D721Med (cell line): ENCODE results near the gene CIART.
"Not testable (repeated sequence)": the region's sequence is repeated elsewhere in the genome, so short reads cannot be mapped to it uniquely, and the experiment has no call there.

Experiments
- DNase-seq: peaks from one replicate; pipeline ENCODE4 v3.0.0; 2011; ENCODE audit warnings: low spot score; ENCODE audit not compliant: insufficient read length
- FAIRE-seq: peaks from 2 replicates; lab custom pipeline; 2011; peaks lifted over from hg19 to GRCh38; lab: Jason Lieb, UNC
- TF ChIP-seq, protein P1 (sequence below): IDR thresholded peaks from 2 replicates; pipeline ENCODE4 v1.5.1; 2012; ENCODE audit warnings: mild to moderate bottlenecking, control low read depth; ENCODE audit not compliant: insufficient read depth; ENCODE audit errors: missing control alignments

Gene CIART

DNA sequence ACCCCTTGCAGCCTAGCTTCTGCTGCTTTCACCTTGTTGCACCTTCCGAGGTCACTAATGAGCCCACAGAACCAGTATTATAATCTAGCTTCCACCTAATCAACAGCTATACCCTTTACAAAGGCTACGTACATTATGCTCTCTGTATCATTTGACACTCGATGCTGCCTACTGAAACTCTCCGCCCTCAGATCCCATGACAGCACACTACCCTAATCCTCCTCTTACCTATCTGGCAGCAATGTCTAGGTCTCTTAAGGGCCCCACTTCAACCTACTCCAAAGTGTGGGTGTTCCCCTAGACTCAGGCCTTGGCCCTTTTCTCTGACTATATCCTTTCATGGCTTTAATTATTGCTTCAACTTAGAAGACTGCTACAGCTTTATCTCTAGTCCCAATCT is 6.5 kb downstream of the CIART start:
- FAIRE-seq (no peak), DNase-seq (no peak)
- TF ChIP-seq, protein P1, sequence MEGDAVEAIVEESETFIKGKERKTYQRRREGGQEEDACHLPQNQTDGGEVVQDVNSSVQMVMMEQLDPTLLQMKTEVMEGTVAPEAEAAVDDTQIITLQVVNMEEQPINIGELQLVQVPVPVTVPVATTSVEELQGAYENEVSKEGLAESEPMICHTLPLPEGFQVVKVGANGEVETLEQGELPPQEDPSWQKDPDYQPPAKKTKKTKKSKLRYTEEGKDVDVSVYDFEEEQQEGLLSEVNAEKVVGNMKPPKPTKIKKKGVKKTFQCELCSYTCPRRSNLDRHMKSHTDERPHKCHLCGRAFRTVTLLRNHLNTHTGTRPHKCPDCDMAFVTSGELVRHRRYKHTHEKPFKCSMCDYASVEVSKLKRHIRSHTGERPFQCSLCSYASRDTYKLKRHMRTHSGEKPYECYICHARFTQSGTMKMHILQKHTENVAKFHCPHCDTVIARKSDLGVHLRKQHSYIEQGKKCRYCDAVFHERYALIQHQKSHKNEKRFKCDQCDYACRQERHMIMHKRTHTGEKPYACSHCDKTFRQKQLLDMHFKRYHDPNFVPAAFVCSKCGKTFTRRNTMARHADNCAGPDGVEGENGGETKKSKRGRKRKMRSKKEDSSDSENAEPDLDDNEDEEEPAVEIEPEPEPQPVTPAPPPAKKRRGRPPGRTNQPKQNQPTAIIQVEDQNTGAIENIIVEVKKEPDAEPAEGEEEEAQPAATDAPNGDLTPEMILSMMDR: no peak

GRCh38 chr1:150293433-150294253 is 11.3 kb downstream of the CIART start, which contains the start of gene MRPS21:
Gene MRPS21, plus strand, starts transcription at chr1:150293861. Its CDS starts 506 bp downstream, at chr1:150294367.
- peak; percentile 61 for DNase-seq
- TF ChIP-seq, protein P1: no peak
- FAIRE-seq: peak; percentile 95

GRCh38 chr1:150295476-150295875 is 13.1 kb downstream of the CIART start:
- no peak for DNase-seq
- TF ChIP-seq, protein P1: no peak
- FAIRE-seq: no peak

DNA sequence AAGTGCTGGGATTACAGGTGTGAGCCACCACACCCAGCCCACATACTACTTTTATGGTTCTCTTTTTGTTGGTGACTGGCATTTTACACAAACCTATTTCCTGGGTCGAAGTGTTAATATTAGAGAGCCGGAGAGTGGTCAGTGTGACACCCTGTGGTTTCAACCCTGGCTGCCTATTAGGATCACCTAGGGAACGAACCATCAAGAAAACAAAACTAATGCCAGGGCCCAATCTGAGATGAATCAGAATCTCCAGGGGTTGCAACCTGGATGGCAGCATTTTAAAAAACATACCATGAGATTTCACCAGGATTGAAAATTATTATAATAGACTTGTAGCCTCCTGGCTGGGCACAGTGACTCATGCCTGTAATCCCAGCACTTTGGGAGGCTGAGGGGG is 17.4 kb downstream of the CIART start:
- FAIRE-seq (no peak), DNase-seq (no peak)
- TF ChIP-seq, protein P1: no peak

GRCh38 chr1:150302338-150302737 is 20.0 kb downstream of the CIART start:
- FAIRE-seq: no peak
- DNase-seq: no peak

GRCh38 chr1:150302902-150303301 is 20.5 kb downstream of the CIART start:
- DNase-seq (no peak), FAIRE-seq (no peak)
- TF ChIP-seq, protein P1: no peak

More at GRCh38 chr1:150302338-150302737, 20.0 kb downstream of the CIART start:
- TF ChIP-seq, protein P1: no peak

GRCh38 chr1:150308585-150308984 is 26.2 kb downstream of the CIART start:
- DNase-seq, FAIRE-seq: not testable (repeated sequence)
